HG03280 (cell line): Measurements from ENCODE around the gene CD81.

ENCODE experiments used
- ATAC-seq: cut with Tn5 transposase; IDR thresholded peaks from one replicate; pipeline ENCODE4 v1.9.1; 2021; ENCODE audit warnings: mild to moderate bottlenecking, moderate library complexity; ENCODE audit not compliant: unreplicated experiment

The CD81 gene

GRCh38 chr11:2400762-2401435 is 23.8 kb downstream of the CD81 start:
- no peak for ATAC-seq

- no peak for ATAC-seq
Observed at GRCh38 chr11:2401436-2401984, 24.4 kb downstream of the CD81 start.

GRCh38 chr11:2402106-2402505 is 25.0 kb downstream of the CD81 start:
- no peak for ATAC-seq

GRCh38 chr11:2402890-2403645 is 26.0 kb downstream of the CD81 start:
- ATAC-seq, result no peak

GRCh38 chr11:2404735-2405196 is 27.7 kb downstream of the CD81 start:
- no peak for ATAC-seq

GRCh38 chr11:2406451-2406850 is 29.3 kb downstream of the CD81 start:
- ATAC-seq, result no peak

GRCh38 chr11:2406878-2407410 is 29.8 kb downstream of the CD81 start:
- no peak for ATAC-seq

- no peak for ATAC-seq
Observed at GRCh38 chr11:2408671-2409070, 31.6 kb downstream of the CD81 start.

- ATAC-seq, result no peak
Observed at GRCh38 chr11:2409126-2409525, 32.0 kb downstream of the CD81 start.

GRCh38 chr11:2409611-2410468 is 32.7 kb downstream of the CD81 start:
- ATAC-seq, result no peak

- no peak for ATAC-seq
Observed at GRCh38 chr11:2410616-2411015, 33.5 kb downstream of the CD81 start.

GRCh38 chr11:2411446-2412305 is 34.6 kb downstream of the CD81 start:
- no peak for ATAC-seq

GRCh38 chr11:2412323-2412722 is 35.2 kb downstream of the CD81 start:
- ATAC-seq, result no peak

GRCh38 chr11:2413742-2414579 is 36.9 kb downstream of the CD81 start:
- no peak for ATAC-seq

GRCh38 chr11:2414616-2415015 is 37.5 kb downstream of the CD81 start:
- ATAC-seq, result no peak

- ATAC-seq, result no peak
Observed at GRCh38 chr11:2415171-2415570, 38.1 kb downstream of the CD81 start.

- ATAC-seq, result no peak
Observed at GRCh38 chr11:2415601-2416380, 38.7 kb downstream of the CD81 start.

GRCh38 chr11:2416765-2417164 is 39.7 kb downstream of the CD81 start:
- ATAC-seq, result no peak
